CD8-positive, alpha-beta memory T cell (primary cell): ENCODE results near the gene CD82. TPM values are rescaled to one million over a fixed set of nuclear protein-coding genes. Genes with fewer than 3 reads are reported as not detected.

Source experiments
- CTCF ChIA-PET: fragments of 350-600 bp; sonication (Branson Sonifier 250); formaldehyde crosslinking; loops from one replicate; lab custom pipeline; 2021; ENCODE audit warnings: antibody characterized with exemption; lab: Charles Lee
- POLR2A ChIA-PET: fragments of 350-600 bp; sonication (Branson Sonifier 250); formaldehyde crosslinking; loops from one replicate; lab custom pipeline; 2021; ENCODE audit warnings: antibody characterized with exemption; lab: Charles Lee
- DNase-seq, 5 donors: peaks; one replicate each; pipeline versions ENCODE4 v3.0.0 to v3.0.0-alpha.2; 2020 to 2022; ENCODE audit warnings: mixed read lengths in 1 of 5
- H3K27ac ChIP-seq: one replicate; pipeline ENCODE4 v1.7.0; 2013; ENCODE audit warnings: low read depth, mild to moderate bottlenecking, low read length, moderate library complexity
- H3K27me3 ChIP-seq: 2 replicates; pipeline ENCODE4 v1.7.0; 2013; ENCODE audit warnings: low read length, mild to moderate bottlenecking; ENCODE audit not compliant: insufficient read depth, poor library complexity, severe bottlenecking
- H3K36me3 ChIP-seq: 2 replicates; pipeline ENCODE4 v1.7.0; 2013; ENCODE audit warnings: mild to moderate bottlenecking, low read length, moderate library complexity; ENCODE audit not compliant: insufficient read depth
- H3K4me1 ChIP-seq: 2 replicates; pipeline ENCODE4 v1.7.0; 2013; ENCODE audit warnings: mild to moderate bottlenecking, low read length, moderate library complexity; ENCODE audit not compliant: insufficient read depth
- H3K4me3 ChIP-seq: 2 replicates; pipeline ENCODE4 v1.7.0; 2013; ENCODE audit warnings: mild to moderate bottlenecking, low read length
- H3K9me3 ChIP-seq: 2 replicates; pipeline ENCODE4 v1.7.0; 2013; ENCODE audit warnings: mild to moderate bottlenecking, low read length
- H3K27ac Mint-ChIP-seq, 8 donors: one replicate each; pipeline ENCODE4 v1.8.0; 2020 to 2021; ENCODE audit warnings: mixed read lengths in 8 of 8, mild to moderate bottlenecking in 6 of 8, inconsistent platforms in 3 of 8, moderate library complexity in 3 of 8
- H3K27me3 Mint-ChIP-seq, 2 donors: one replicate each; pipeline ENCODE4 v1.8.0; 2020 to 2021; ENCODE audit warnings: mixed read lengths in 2 of 2, mild to moderate bottlenecking in 1 of 2, moderate library complexity in 1 of 2
- H3K36me3 Mint-ChIP-seq, 3 donors: one replicate each; pipeline ENCODE4 v1.8.0; 2020 to 2021; ENCODE audit warnings: mixed read lengths in 3 of 3, inconsistent platforms in 1 of 3, mild to moderate bottlenecking in 1 of 3
- H3K4me1 Mint-ChIP-seq, 3 donors: one replicate each; pipeline ENCODE4 v1.8.0; 2020 to 2021; ENCODE audit warnings: mixed read lengths in 3 of 3, inconsistent platforms in 1 of 3, mild to moderate bottlenecking in 1 of 3
- H3K4me3 Mint-ChIP-seq, 7 donors: one replicate each; pipeline ENCODE4 v1.8.0; 2020 to 2021; ENCODE audit warnings: mixed read lengths in 7 of 7, mild to moderate bottlenecking in 6 of 7, moderate library complexity in 4 of 7, inconsistent platforms in 2 of 7
- H3K9me3 Mint-ChIP-seq, 5 donors: one replicate each; pipeline ENCODE4 v1.8.0; 2020 to 2022; ENCODE audit warnings: mixed read lengths in 5 of 5, mild to moderate bottlenecking in 3 of 5, moderate library complexity in 2 of 5, inconsistent platforms in 1 of 5
- polyA plus RNA-seq: library from polyadenylated mRNA; unstranded; fragments of 300-500 nt; fragmentation: Illumina TruSeq; gene quantifications from one replicate; pipeline ENCODE4 v1.2.3, GENCODE V29; 2021
- total RNA-seq, 2 experiments: library from RNA; stranded (reverse); gene quantifications; one replicate each; pipeline ENCODE4 v1.2.3, GENCODE V29; 2021

CD82 gene
- total and polyA plus RNA-seq, 3 experiments from 2014 or later = 131 to 388 (median 356) TPM

GRCh38 chr11:44607319-44607962, 42.0 kb downstream of the CD82 start:
- Histone ChIP-seq H3K36me3 (no peaks in the 10 kb centered on the region), H3K4me3 (no peak overlapping the region), H3K27ac (no peak overlapping the region), H3K27me3 (no peaks in the 10 kb centered on the region), H3K4me1 (peaks cover 44% of the 10 kb centered on the region), H3K9me3 (no peaks in the 10 kb centered on the region)
- CTCF ChIA-PET = interaction anchor here (1.0 to 1.3 kb wide), 4 partner anchors 9 to 23 kb away, joined by 3 read pairs; no protein-coding TSS in a partner anchor
- Mint-ChIP-seq H3K4me3 (peak overlapping the region in 1 of 7 donors; percentile 67), H3K9me3 (no peaks in the 10 kb centered on the region), H3K27ac (peak overlapping the region; percentile 45 to 99 (median 92)), H3K4me1 (peaks cover 41 to 54% (median 48%) of the 10 kb centered on the region in 3 donors), H3K36me3 (peaks cover 0 to 45% (median 12%) of the 10 kb centered on the region in 3 donors), H3K27me3 (no peaks in the 10 kb centered on the region)
- POLR2A ChIA-PET = interaction anchor here (1.1 kb wide), 1 partner anchor 11 kb away, joined by 3 read pairs; no protein-coding TSS in a partner anchor
- no peak for DNase-seq

- Histone ChIP-seq H3K36me3 (no peaks in the 10 kb centered on the region), H3K9me3 (no peaks in the 10 kb centered on the region), H3K4me1 (peaks cover 49% of the 10 kb centered on the region), H3K27me3 (no peaks in the 10 kb centered on the region), H3K27ac (no peak overlapping the region), H3K4me3 (no peak overlapping the region)
- ChIA-PET CTCF (interaction anchor here (1.0 to 1.3 kb wide), 3 partner anchors 9 to 15 kb away, joined by 3 read pairs; no protein-coding TSS in a partner anchor), POLR2A (no interaction called here)
- Mint-ChIP-seq H3K27me3 (no peaks in the 10 kb centered on the region), H3K4me1 (peaks cover 45 to 58% (median 52%) of the 10 kb centered on the region in 3 donors), H3K9me3 (no peaks in the 10 kb centered on the region), H3K27ac (peak overlapping the region; percentile 45 to 99 (median 90)), H3K36me3 (peaks cover 0 to 45% (median 12%) of the 10 kb centered on the region in 3 donors), H3K4me3 (peak overlapping the region in 1 of 7 donors; percentile 67)
- no peak for DNase-seq
These were observed 42.5 kb downstream of the CD82 start for GRCh38 chr11:44607987-44608386.

- no peak for DNase-seq
- ChIA-PET POLR2A (no interaction called here), CTCF (interaction anchor here (0.9 to 17.3 kb wide), 3 partner anchors 13 to 47 kb away, joined by 3 to 532 read pairs (median 3); partner anchors contain the start of gene CD82)
- no peaks in the 10 kb centered on the region for H3K36me3 ChIP-seq
- Mint-ChIP-seq H3K27ac (peak overlapping the region; percentile 85 to 99 (median 93)), H3K4me1 (peaks cover 50 to 65% (median 58%) of the 10 kb centered on the region in 3 donors), H3K4me3 (peak overlapping the region in 5 of 7 donors; percentile 13 to 84 (median 60)), H3K9me3 (no peaks in the 10 kb centered on the region), H3K27me3 (no peaks in the 10 kb centered on the region), H3K36me3 (peaks cover 0 to 44% (median 12%) of the 10 kb centered on the region in 3 donors)
- no peaks in the 10 kb centered on the region for H3K9me3 ChIP-seq
- no peaks in the 10 kb centered on the region for H3K27me3 ChIP-seq
- H3K4me3 ChIP-seq = no peak overlapping the region
- H3K4me1 ChIP-seq = peaks cover 55% of the 10 kb centered on the region
- no peak overlapping the region for H3K27ac ChIP-seq
These were observed 43.2 kb downstream of the CD82 start for GRCh38 chr11:44608651-44608990.

GRCh38 chr11:44608991-44609782, 43.7 kb downstream of the CD82 start:
- Histone ChIP-seq H3K9me3 (no peaks in the 10 kb centered on the region), H3K4me3 (no peak overlapping the region), H3K4me1 (peaks cover 60% of the 10 kb centered on the region), H3K27me3 (no peaks in the 10 kb centered on the region), H3K27ac (peak overlapping the region; percentile 51), H3K36me3 (no peaks in the 10 kb centered on the region)
- Mint-ChIP-seq H3K4me1 (peaks cover 54 to 70% (median 64%) of the 10 kb centered on the region in 3 donors), H3K27me3 (no peaks in the 10 kb centered on the region), H3K36me3 (peaks cover 0 to 38% (median 8%) of the 10 kb centered on the region in 3 donors), H3K27ac (peak overlapping the region; percentile 90 to 99 (median 96)), H3K4me3 (peak overlapping the region; percentile 1 to 84 (median 70)), H3K9me3 (no peaks in the 10 kb centered on the region)
- DNase-seq = peak; percentile 20 to 65 (median 23)
- ChIA-PET POLR2A (interaction anchor here (1.3 kb wide), 2 partner anchors 9 to 50 kb away, joined by 3 read pairs; no protein-coding TSS in a partner anchor), CTCF (interaction anchor here (0.9 to 17.3 kb wide), 3 partner anchors 13 to 48 kb away, joined by 3 to 532 read pairs (median 3); partner anchors contain the start of gene CD82)

GRCh38 chr11:44609783-44610155, 44.3 kb downstream of the CD82 start:
- Mint-ChIP-seq H3K9me3 (no peaks in the 10 kb centered on the region), H3K27me3 (no peaks in the 10 kb centered on the region), H3K4me1 (peaks cover 59 to 76% (median 70%) of the 10 kb centered on the region in 3 donors), H3K36me3 (peaks cover 0 to 37% (median 5%) of the 10 kb centered on the region in 3 donors), H3K27ac (peak overlapping the region; percentile 90 to 99 (median 96)), H3K4me3 (peak overlapping the region; percentile 1 to 76 (median 45))
- DNase-seq = no peak
- ChIA-PET POLR2A (interaction anchor here (1.3 to 2.3 kb wide), 3 partner anchors 10 to 51 kb away, joined by 3 to 12 read pairs (median 3); no protein-coding TSS in a partner anchor), CTCF (interaction anchor here (0.9 to 17.3 kb wide), 4 partner anchors 14 to 301 kb away, joined by 3 to 532 read pairs (median 9); partner anchors contain the start of gene CD82)
- Histone ChIP-seq H3K4me1 (peaks cover 65% of the 10 kb centered on the region), H3K4me3 (no peak overlapping the region), H3K36me3 (no peaks in the 10 kb centered on the region), H3K27ac (peak overlapping the region; percentile 51), H3K27me3 (no peaks in the 10 kb centered on the region), H3K9me3 (no peaks in the 10 kb centered on the region)

GRCh38 chr11:44610186-44610955, 44.9 kb downstream of the CD82 start:
- Mint-ChIP-seq H3K4me1 (peaks cover 60 to 82% (median 71%) of the 10 kb centered on the region in 3 donors), H3K4me3 (peak overlapping the region in 5 of 7 donors; percentile 31 to 79 (median 45)), H3K9me3 (no peaks in the 10 kb centered on the region), H3K27ac (peak overlapping the region; percentile 90 to 99 (median 96)), H3K27me3 (no peaks in the 10 kb centered on the region), H3K36me3 (peaks cover 0 to 35% (median 5%) of the 10 kb centered on the region in 3 donors)
- Histone ChIP-seq H3K4me3 (no peak overlapping the region), H3K9me3 (no peaks in the 10 kb centered on the region), H3K36me3 (peaks cover 2% of the 10 kb centered on the region), H3K27ac (no peak overlapping the region), H3K27me3 (no peaks in the 10 kb centered on the region), H3K4me1 (peaks cover 72% of the 10 kb centered on the region)
- DNase-seq = no peak
- ChIA-PET POLR2A (interaction anchor here (1.3 to 2.3 kb wide), 3 partner anchors 11 to 51 kb away, joined by 3 to 12 read pairs (median 3); no protein-coding TSS in a partner anchor), CTCF (interaction anchor here (1.1 to 17.3 kb wide), 3 partner anchors 14 to 300 kb away, joined by 3 to 532 read pairs (median 15); partner anchors contain the start of gene CD82)

- Mint-ChIP-seq H3K4me1 (peaks cover 62 to 89% (median 75%) of the 10 kb centered on the region in 3 donors), H3K9me3 (no peaks in the 10 kb centered on the region), H3K27ac (peak overlapping the region; percentile 83 to 99 (median 96)), H3K27me3 (no peaks in the 10 kb centered on the region), H3K36me3 (peaks cover 0 to 36% (median 5%) of the 10 kb centered on the region in 3 donors), H3K4me3 (peak overlapping the region in 4 of 7 donors; percentile 23 to 57 (median 44))
- Histone ChIP-seq H3K27ac (peak overlapping the region; percentile 38), H3K4me1 (peaks cover 76% of the 10 kb centered on the region), H3K36me3 (peaks cover 6% of the 10 kb centered on the region), H3K27me3 (no peaks in the 10 kb centered on the region), H3K4me3 (no peak overlapping the region), H3K9me3 (no peaks in the 10 kb centered on the region)
- DNase-seq = peak in 1 of 5 donors; percentile 48
- ChIA-PET CTCF (interaction anchor here (0.8 to 17.3 kb wide), 7 partner anchors 8 to 324 kb away, joined by 3 to 532 read pairs (median 6); partner anchors contain the start of gene CD82), POLR2A (interaction anchor here (0.9 to 2.3 kb wide), 5 partner anchors 9 to 52 kb away, joined by 3 to 13 read pairs (median 9); partner anchors contain the start of gene CD82)
These were observed 45.6 kb downstream of the CD82 start for GRCh38 chr11:44611088-44611487.
